ENCODE results near the gene TCF4. TPM values are rescaled to one million over a fixed set of nuclear protein-coding genes. Genes with fewer than 3 reads are reported as not detected.

Gene TCF4
- total RNA-seq, 1 experiment from 2014 or later = 12.5 TPM

DNA sequence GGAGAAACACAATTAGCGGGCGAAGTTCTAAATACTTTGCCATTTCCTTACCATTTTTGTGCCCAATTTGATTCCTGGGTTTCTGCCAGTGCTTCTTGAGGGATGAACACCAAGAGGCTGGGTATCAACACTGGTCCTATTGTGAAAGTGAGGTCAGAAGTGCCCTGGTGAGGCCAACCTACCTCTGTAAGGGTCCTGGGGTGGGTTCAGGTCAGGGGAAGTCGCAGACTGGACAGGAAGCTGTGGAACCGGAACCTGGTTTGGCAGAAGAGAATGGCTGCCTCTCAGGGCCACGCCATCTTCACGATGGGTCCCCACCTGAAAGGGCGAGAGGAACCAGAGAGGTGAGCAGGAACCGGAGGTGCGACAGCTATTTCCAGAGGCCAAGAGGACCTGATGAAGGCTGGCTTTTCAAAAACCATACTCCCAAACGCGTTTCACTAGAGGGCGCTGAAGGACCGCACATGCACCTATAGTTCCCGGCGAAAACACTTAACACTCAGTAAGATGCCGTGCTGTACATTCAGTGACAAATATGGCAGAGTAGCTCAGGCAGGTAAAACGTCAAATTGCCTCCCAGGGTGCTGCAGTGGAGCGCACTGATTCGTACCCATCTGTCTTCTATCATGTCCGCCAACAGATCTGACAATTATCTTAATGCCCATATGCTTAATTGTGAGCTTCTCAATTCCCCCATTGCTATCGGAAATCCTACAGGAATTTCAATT is 353.5 kb downstream of the TCF4 start:
- no peaks in the 10 kb centered on the region for H4K20me1 ChIP-seq (ENCODE audit: low read length)
- H3K4me1 ChIP-seq (ENCODE audit: insufficient read depth, low read length) = peaks cover 23% of the 10 kb centered on the region
- peak overlapping the region; percentile 11; the same call in 1 of the 2 replicates for H3K9ac ChIP-seq (ENCODE audit: low read length)
- ATAC-seq = peak; percentile 89
- no peaks in the 10 kb centered on the region for H3K79me2 ChIP-seq (ENCODE audit: low read length)
- H3K9me2 ChIP-seq (replicated peaks; ENCODE audit: low read length) = no peaks in the 10 kb centered on the region
- no peaks in the 10 kb centered on the region for H3K36me3 ChIP-seq (ENCODE audit: low read depth, low read length)
- ChIA-PET CTCF (interaction anchor here (0.5 to 1.4 kb wide), 15 partner anchors 16 to 598 kb away, joined by 3 to 23 read pairs (median 5); no protein-coding TSS in a partner anchor), POLR2A (ENCODE audit: unreplicated experiment) (no interaction called here)
- BruUV-seq (replicated peaks) = no TSS peak
- peak overlapping the region; percentile 91 for H3K4me2 ChIP-seq (ENCODE audit: low read length)
- no peaks in the 10 kb centered on the region for H3F3A ChIP-seq (ENCODE audit: low read length, unreplicated experiment)
- intact Hi-C loops (cut with micrococcal nuclease) = loop anchor here (1.0 to 5.0 kb wide), 9 partner anchors 41 to 1343 kb away; partner anchors contain the start of gene TCF4
- TF ChIP-seq, protein P1, sequence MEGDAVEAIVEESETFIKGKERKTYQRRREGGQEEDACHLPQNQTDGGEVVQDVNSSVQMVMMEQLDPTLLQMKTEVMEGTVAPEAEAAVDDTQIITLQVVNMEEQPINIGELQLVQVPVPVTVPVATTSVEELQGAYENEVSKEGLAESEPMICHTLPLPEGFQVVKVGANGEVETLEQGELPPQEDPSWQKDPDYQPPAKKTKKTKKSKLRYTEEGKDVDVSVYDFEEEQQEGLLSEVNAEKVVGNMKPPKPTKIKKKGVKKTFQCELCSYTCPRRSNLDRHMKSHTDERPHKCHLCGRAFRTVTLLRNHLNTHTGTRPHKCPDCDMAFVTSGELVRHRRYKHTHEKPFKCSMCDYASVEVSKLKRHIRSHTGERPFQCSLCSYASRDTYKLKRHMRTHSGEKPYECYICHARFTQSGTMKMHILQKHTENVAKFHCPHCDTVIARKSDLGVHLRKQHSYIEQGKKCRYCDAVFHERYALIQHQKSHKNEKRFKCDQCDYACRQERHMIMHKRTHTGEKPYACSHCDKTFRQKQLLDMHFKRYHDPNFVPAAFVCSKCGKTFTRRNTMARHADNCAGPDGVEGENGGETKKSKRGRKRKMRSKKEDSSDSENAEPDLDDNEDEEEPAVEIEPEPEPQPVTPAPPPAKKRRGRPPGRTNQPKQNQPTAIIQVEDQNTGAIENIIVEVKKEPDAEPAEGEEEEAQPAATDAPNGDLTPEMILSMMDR (conservative IDR thresholded peaks at IDR 0.05; ENCODE audit: low read depth, low read length) = peak; percentile 93
- no peak for TF ChIP-seq EZH2 (IDR thresholded peaks at IDR 0.05; ENCODE audit: low read length, unreplicated experiment)
- TF ChIP-seq EZH2phosphoT487 (IDR thresholded peaks at IDR 0.05; ENCODE audit: borderline replicate concordance, low read length) = no peak
- peak; percentile 88 for DNase-seq
- H2AFZ ChIP-seq (ENCODE audit: low read length) = peak overlapping the region; percentile 97
- no peak overlapping the region for H3K27ac ChIP-seq (ENCODE audit: low read length)
- peak overlapping the region; percentile 62 for H3K4me3 ChIP-seq (ENCODE audit: low read length)
- no peaks in the 10 kb centered on the region for H3K27me3 ChIP-seq (ENCODE audit: low read length)
- H3K9me3 ChIP-seq (ENCODE audit: low read length) = no peaks in the 10 kb centered on the region

DNA sequence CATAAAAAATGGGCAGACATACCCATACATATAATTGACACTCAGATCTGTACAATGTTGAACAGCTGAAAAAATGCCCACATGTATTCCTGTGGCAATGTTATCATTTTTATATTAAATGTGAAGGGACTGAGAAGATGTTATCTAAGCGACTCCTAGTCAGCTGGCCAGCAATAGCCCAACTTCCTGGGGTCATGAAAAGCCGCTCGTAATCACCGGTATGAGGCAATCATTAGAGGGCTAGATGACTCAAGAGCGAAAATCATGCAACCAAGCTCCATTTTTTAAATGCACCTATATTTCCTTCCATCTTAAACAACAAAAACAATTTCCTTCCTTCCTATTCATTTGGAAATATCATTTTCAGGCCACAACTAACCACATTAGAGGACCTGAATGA is 354.1 kb downstream of the TCF4 start:
- Histone ChIP-seq H3F3A (ENCODE audit: low read length, unreplicated experiment) (no peaks in the 10 kb centered on the region), H4K20me1 (ENCODE audit: low read length) (no peaks in the 10 kb centered on the region), H3K9me2 (replicated peaks; ENCODE audit: low read length) (no peaks in the 10 kb centered on the region), H3K4me3 (ENCODE audit: low read length) (no peak overlapping the region), H3K9me3 (ENCODE audit: low read length) (no peaks in the 10 kb centered on the region), H3K79me2 (ENCODE audit: low read length) (no peaks in the 10 kb centered on the region), H3K4me1 (ENCODE audit: insufficient read depth, low read length) (peaks cover 25% of the 10 kb centered on the region), H2AFZ (ENCODE audit: low read length) (no peak overlapping the region), H3K27me3 (ENCODE audit: low read length) (no peaks in the 10 kb centered on the region), H3K27ac (ENCODE audit: low read length) (no peak overlapping the region), H3K36me3 (ENCODE audit: low read depth, low read length) (no peaks in the 10 kb centered on the region), H3K9ac (ENCODE audit: low read length) (no peak overlapping the region), H3K4me2 (ENCODE audit: low read length) (peak overlapping the region; percentile 91; the same call in 1 of the 2 replicates)
- POLR2A ChIA-PET (ENCODE audit: unreplicated experiment) = no interaction called here
- CTCF ChIA-PET = interaction anchor here (0.5 to 1.4 kb wide), 10 partner anchors 17 to 571 kb away, joined by 3 to 23 read pairs (median 4); no protein-coding TSS in a partner anchor
- ATAC-seq = no peak
- TF ChIP-seq, protein P1 (conservative IDR thresholded peaks at IDR 0.05; ENCODE audit: low read depth, low read length) = no peak
- TF ChIP-seq EZH2phosphoT487 (IDR thresholded peaks at IDR 0.05; ENCODE audit: borderline replicate concordance, low read length) = no peak
- TF ChIP-seq EZH2 (IDR thresholded peaks at IDR 0.05; ENCODE audit: low read length, unreplicated experiment) = no peak
- peak; percentile 32 for DNase-seq
- BruUV-seq (replicated peaks) = no TSS peak
- intact Hi-C loops (cut with micrococcal nuclease) = loop anchor here (1.0 to 5.0 kb wide), 9 partner anchors 41 to 1343 kb away; partner anchors contain the start of gene TCF4

DNA sequence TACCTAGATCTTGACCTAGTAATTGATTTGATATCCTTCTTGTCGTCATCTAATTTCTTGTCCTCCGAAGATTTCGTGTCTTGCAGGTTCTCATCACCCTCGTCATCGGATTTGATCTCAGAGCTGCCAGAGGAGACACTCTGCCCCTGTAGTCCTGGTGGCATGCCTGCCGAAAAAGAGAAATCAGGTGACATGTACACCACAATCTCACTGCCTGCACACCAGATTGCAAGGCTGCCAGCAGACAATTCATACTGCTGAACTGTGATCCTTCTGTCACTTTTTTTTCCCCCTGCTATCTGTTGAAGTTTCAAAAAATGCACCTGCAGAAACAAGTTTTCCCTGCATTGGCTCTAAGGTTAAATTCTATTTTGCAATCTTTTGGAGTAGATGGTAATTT is 355.5 kb downstream of the TCF4 start:
- TF ChIP-seq, protein P1 (conservative IDR thresholded peaks at IDR 0.05; ENCODE audit: low read depth, low read length) = no peak
- TF ChIP-seq EZH2 (IDR thresholded peaks at IDR 0.05; ENCODE audit: low read length, unreplicated experiment) (no peak), EZH2phosphoT487 (IDR thresholded peaks at IDR 0.05; ENCODE audit: borderline replicate concordance, low read length) (no peak)
- Histone ChIP-seq H2AFZ (ENCODE audit: low read length) (no peak overlapping the region), H4K20me1 (ENCODE audit: low read length) (no peaks in the 10 kb centered on the region), H3K4me3 (ENCODE audit: low read length) (no peak overlapping the region), H3K27me3 (ENCODE audit: low read length) (no peaks in the 10 kb centered on the region), H3K36me3 (ENCODE audit: low read depth, low read length) (no peaks in the 10 kb centered on the region), H3K9me3 (ENCODE audit: low read length) (no peaks in the 10 kb centered on the region), H3K79me2 (ENCODE audit: low read length) (no peaks in the 10 kb centered on the region), H3K4me1 (ENCODE audit: insufficient read depth, low read length) (peaks cover 25% of the 10 kb centered on the region), H3K27ac (ENCODE audit: low read length) (no peak overlapping the region), H3K4me2 (ENCODE audit: low read length) (no peak overlapping the region), H3F3A (ENCODE audit: low read length, unreplicated experiment) (no peaks in the 10 kb centered on the region), H3K9me2 (replicated peaks; ENCODE audit: low read length) (no peaks in the 10 kb centered on the region), H3K9ac (ENCODE audit: low read length) (no peak overlapping the region)
- POLR2A ChIA-PET (ENCODE audit: unreplicated experiment) = no interaction called here
- ATAC-seq (no peak), DNase-seq (no peak)
- intact Hi-C loops (cut with micrococcal nuclease) = loop anchor here (5.0 kb wide), 3 partner anchors 355 to 1345 kb away; partner anchors contain the start of gene TCF4
- no TSS peak for BruUV-seq (replicated peaks)
- CTCF ChIA-PET = no interaction called here
